DOHH2 (cell line): ENCODE measurements around the gene HSDL1.

Source experiments
- CTCF ChIP-seq: fragments of 200-600 bp; sonication (generic); IDR thresholded peaks from one replicate; pipeline ENCODE4 v1.5.1; 2014; ENCODE audit warnings: antibody characterized with exemption, mild to moderate bottlenecking, low read depth, low read length; ENCODE audit not compliant: poor library complexity, severe bottlenecking
- EZH2phosphoT487 ChIP-seq: fragments of 200-600 bp; sonication (generic); IDR thresholded peaks from 2 replicates; pipeline ENCODE4 v1.6.1; 2017; ENCODE audit warnings: borderline replicate concordance, mild to moderate bottlenecking, antibody characterized with exemption, low read length, moderate library complexity, mixed read lengths

GRCh38 chr16:84155226-84155625, 10.2 kb upstream of the HSDL1 start:
- TF ChIP-seq CTCF = no peak
- no peak for TF ChIP-seq EZH2phosphoT487
